Central memory CD8-positive, alpha-beta T cell (primary cell): Measurements from ENCODE around the gene MED8.

Experiments
- ATAC-seq: fragments of 150-1000 bp; cut with Tn5 transposase; replicated peaks from 2 replicates; pipeline ENCODE4 v1.10.0; 2022; ENCODE audit warnings: mild to moderate bottlenecking, moderate FRiP score, moderate number of reproducible peaks; ENCODE audit not compliant: poor library complexity, severe bottlenecking; ENCODE audit errors: extremely low read depth
- DNase-seq, 2 donors: peaks; one replicate each; pipeline ENCODE4 v3.0.0; 2021; ENCODE audit warnings: low spot score in 2 of 2
- H3K27ac Mint-ChIP-seq: one replicate; pipeline ENCODE4 v1.8.0; 2022; ENCODE audit warnings: low read depth, mild to moderate bottlenecking, moderate library complexity, mixed read lengths
- H3K27me3 Mint-ChIP-seq: one replicate; pipeline ENCODE4 v1.8.0; 2022; ENCODE audit warnings: mixed read lengths
- H3K36me3 Mint-ChIP-seq: one replicate; pipeline ENCODE4 v1.8.0; 2022; ENCODE audit warnings: mild to moderate bottlenecking, moderate library complexity, mixed read lengths; ENCODE audit not compliant: insufficient read depth
- H3K4me1 Mint-ChIP-seq: one replicate; pipeline ENCODE4 v1.8.0; 2022; ENCODE audit warnings: mixed read lengths
- H3K4me3 Mint-ChIP-seq: one replicate; pipeline ENCODE4 v1.8.0; 2022; ENCODE audit warnings: mild to moderate bottlenecking, moderate library complexity, mixed read lengths
- H3K9me3 Mint-ChIP-seq: one replicate; pipeline ENCODE4 v1.8.0; 2022; ENCODE audit warnings: mixed read lengths

Gene MED8

DNA sequence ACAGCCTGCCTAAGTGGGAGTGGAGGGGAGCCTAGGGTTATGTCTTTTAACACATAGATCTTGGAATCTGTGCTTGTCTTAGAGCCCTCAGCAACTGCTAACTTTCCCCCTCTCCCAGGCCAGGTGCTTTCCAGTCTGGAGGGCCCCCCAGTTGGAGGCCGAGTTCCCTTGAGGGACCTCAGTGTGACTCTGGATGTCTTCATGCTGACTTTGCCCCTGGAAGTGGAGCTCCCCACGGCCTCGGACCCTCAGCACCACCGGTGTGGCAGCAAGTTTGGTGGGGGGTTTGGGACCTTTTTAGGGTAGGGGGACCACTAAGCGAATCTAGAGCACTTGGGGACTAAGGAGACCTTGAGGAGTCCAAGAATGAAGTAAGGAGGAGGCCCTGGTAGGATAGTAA, 41.2 kb upstream of the MED8 start:
- Mint-ChIP-seq H3K27me3 (no peaks in the 10 kb centered on the region), H3K4me3 (no peak overlapping the region), H3K4me1 (no peaks in the 10 kb centered on the region), H3K27ac (no peak overlapping the region), H3K36me3 (peaks cover 44% of the 10 kb centered on the region), H3K9me3 (no peaks in the 10 kb centered on the region)
- DNase-seq (no peak), ATAC-seq (no peak)

DNA sequence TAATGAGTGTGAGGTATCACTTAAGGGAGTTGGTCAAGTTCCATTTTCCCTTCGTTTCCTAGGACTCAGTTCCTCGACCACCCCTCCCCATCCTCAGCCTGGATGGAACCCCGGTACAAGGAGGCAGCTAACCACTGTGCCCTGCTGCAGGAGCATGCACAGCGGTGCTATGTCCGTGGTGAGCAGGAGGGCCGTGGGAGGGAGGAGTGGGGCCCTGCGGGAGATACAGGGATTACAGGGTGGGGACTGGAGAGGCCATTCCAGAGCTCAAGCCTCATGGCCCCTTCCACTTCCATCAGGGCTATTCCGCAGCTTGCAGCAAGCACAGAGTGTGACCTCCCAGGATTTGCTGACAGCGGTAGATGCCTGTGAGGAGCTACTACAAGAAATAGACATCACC, 38.3 kb upstream of the MED8 start:
- Mint-ChIP-seq H3K27ac (peak overlapping the region; percentile 63), H3K27me3 (no peaks in the 10 kb centered on the region), H3K4me1 (peaks cover 10% of the 10 kb centered on the region), H3K36me3 (peaks cover 40% of the 10 kb centered on the region), H3K9me3 (no peaks in the 10 kb centered on the region), H3K4me3 (no peak overlapping the region)
- no peak for ATAC-seq
- no peak for DNase-seq

DNA sequence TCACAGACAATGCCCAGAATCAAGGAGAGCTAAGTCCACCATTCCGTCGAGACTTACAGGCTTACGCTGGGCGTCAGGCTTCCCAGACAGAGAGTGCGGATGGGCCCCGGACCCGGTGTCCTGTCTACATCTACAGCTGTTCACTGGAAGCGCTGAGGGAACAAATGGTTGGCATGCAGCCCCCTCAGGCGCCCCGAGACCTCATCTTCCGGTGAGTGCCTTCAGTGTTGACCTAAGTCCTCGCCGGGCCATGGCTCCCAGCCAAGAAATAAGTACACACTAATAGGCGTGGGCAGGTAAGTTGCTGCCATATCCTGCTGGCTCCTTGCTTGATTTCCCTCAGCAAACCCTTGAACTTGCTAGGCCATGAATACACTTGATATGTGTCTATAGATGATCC, 37.9 kb upstream of the MED8 start:
- ATAC-seq (no peak), DNase-seq (no peak)
- H3K4me1 Mint-ChIP-seq = peaks cover 11% of the 10 kb centered on the region
- H3K27ac Mint-ChIP-seq = no peak overlapping the region
- H3K4me3 Mint-ChIP-seq = no peak overlapping the region
- no peaks in the 10 kb centered on the region for H3K9me3 Mint-ChIP-seq
- H3K36me3 Mint-ChIP-seq = peaks cover 40% of the 10 kb centered on the region
- no peaks in the 10 kb centered on the region for H3K27me3 Mint-ChIP-seq

DNA sequence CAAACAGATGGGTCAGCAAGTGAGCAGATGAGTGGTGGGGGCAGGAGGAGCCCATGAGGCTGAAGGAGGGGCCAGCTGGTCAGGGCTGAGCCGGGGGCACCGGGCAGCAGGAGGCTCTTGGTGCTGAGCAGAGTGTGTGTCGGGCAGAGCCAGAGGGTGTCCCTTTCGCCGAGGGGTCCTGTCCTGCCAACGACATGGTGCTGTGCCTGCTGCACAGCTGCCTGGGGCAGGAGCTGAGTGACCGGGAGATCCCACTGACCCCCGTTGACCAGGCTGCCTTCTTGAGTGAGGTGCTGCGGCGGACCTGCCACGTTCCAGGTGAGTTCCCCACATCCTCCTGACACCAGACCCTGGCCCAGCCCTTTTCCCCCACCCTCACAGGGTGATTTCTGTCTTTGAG, 36.6 kb upstream of the MED8 start:
- Mint-ChIP-seq H3K4me1 (peaks cover 11% of the 10 kb centered on the region), H3K27ac (no peak overlapping the region), H3K27me3 (no peaks in the 10 kb centered on the region), H3K9me3 (no peaks in the 10 kb centered on the region), H3K36me3 (peaks cover 33% of the 10 kb centered on the region), H3K4me3 (no peak overlapping the region)
- ATAC-seq (no peak), DNase-seq (no peak)

DNA sequence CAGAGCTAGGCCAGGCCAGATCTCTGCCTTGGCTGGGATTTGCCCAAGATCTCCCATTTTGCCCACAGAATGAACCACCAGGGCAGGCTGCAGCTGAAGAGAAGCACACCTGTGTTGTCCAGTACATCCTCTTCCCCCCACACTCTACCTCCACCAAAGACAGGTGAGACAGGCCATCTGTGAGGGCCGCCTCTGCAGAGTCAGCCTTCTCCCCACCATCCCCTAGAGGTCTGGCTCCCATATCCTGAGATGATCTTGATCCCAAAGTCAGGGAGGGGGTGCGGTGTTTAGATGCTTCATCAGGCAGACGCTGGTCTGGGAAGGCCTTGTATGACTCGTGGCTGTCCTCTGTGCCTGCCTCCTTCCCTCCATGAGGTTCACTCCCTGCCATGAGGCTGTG, 35.4 kb upstream of the MED8 start:
- Mint-ChIP-seq H3K4me1 (peaks cover 11% of the 10 kb centered on the region), H3K36me3 (peaks cover 32% of the 10 kb centered on the region), H3K4me3 (no peak overlapping the region), H3K27ac (no peak overlapping the region), H3K9me3 (no peaks in the 10 kb centered on the region), H3K27me3 (no peaks in the 10 kb centered on the region)
- DNase-seq = no peak
- no peak for ATAC-seq

DNA sequence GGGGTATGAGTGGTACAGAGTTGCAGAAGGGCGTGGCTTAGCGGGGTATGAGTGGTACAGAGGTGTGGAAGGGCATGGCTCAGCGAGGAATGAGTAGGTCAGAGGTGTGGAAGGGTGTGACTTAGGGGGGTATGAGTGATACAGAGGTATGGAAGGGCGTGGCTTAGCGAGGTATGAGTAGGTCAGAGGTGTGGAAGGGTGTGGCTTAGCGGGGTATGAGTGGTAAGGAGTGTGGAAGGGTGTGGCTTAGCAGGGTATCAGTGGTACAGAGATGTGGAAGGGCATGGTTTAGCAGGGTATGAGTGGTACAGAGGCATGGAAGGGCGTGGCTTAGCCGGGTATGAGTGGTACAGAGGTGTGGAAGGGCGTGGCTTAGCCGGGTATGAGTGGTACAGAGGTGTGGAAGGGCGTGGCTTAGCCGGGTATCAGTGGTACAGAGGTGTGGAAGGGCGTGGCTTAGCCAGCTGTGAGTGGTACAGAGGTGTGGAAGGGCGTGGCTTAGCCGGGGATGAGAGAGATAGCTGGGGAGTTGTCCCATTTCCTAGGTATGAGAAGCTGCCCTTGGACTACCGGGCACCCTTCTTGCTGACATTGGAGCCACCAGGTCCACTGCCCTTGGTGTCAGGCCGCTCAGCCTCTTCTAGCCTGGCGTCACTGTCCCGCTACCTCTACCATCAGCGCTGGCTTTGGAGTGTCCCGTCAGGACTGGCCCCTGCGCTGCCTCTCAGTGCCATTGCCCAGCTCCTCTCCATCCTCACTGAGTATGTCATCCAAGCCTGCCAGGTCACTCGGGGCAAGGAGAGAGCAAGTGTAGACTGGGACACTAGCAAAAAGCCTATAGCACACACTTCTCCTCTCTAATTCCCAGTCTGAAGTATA, 34.3 kb upstream of the MED8 start:
- DNase-seq = no peak
- peaks cover 11% of the 10 kb centered on the region for H3K4me1 Mint-ChIP-seq
- ATAC-seq = no peak
- peaks cover 35% of the 10 kb centered on the region for H3K36me3 Mint-ChIP-seq
- no peak overlapping the region for H3K4me3 Mint-ChIP-seq
- H3K27me3 Mint-ChIP-seq = no peaks in the 10 kb centered on the region
- no peak overlapping the region for H3K27ac Mint-ChIP-seq
- no peaks in the 10 kb centered on the region for H3K9me3 Mint-ChIP-seq

DNA sequence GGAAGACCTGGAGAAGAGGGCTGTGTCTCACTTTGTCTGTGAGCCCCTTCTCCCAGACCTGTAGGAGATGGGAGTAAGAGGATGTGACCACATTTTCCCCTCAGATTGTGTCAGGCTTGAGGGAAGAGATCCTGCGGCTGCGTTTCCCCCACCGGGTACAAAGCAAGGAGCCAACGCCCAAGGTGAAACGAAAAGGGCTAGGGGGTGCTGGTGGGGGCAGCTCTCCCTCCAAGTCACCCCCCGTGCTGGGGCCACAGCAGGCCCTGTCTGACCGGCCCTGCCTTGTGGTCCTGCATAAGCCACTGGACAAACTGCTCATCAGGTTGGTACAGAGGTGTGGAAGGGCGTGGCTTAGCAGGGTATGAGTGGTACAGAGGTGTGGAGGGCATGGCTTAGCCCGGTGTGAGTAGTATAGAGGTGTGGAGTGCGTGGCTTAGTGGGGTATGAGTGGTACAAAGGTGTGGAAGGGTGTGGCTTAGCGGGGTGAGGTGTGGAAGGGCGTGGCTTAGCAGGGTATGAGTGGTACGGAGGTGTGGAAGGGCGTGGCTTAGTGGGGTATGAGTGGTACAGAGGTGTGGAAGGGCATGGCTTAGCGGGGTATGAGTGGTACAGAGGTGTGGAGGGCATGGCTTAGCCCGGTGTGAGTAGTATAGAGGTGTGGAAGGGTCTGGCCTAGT, 33.5 kb upstream of the MED8 start:
- ATAC-seq = no peak
- no peaks in the 10 kb centered on the region for H3K27me3 Mint-ChIP-seq
- peaks cover 31% of the 10 kb centered on the region for H3K36me3 Mint-ChIP-seq
- no peaks in the 10 kb centered on the region for H3K9me3 Mint-ChIP-seq
- peak overlapping the region; percentile 2 for H3K27ac Mint-ChIP-seq
- H3K4me1 Mint-ChIP-seq = peaks cover 11% of the 10 kb centered on the region
- DNase-seq = no peak
- H3K4me3 Mint-ChIP-seq = no peak overlapping the region

DNA sequence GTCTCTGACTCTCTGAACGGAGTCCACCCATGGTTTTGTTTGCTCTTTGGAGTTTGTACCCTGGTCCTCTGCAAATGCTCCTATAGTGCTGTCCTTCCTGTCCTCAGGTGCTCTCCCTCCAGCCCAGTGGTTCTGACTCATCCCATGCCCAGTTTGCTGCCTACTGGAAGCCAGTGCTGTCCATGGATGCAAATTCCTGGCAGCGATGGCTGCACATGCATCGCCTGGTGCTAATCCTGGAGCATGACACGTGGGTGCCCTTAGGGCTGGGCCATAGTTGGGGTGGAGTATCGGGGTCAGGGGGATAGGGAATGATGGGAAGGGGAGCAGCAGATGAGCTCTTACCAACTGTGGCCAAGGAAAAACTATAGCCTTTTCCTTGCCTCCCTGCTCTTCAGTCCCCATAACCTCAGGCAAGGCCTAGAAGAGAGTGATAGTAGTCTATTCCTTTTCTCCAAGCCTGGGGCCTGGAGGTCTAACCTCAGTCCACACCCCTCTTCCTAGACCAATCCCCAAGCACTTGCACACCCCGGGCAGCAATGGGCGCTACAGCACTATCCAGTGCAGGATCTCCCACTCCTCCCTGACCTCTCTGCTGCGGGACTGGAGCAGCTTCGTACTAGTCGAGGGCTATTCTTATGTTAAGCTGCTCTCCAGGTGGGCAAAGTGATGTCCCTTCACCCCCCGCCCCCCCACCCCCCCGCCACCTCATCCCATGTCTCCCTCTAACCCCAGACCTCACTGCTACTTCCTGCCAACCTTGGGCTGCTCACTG, 32.6 kb upstream of the MED8 start:
- DNase-seq (no peak), ATAC-seq (no peak)
- Mint-ChIP-seq H3K27ac (no peak overlapping the region), H3K27me3 (no peaks in the 10 kb centered on the region), H3K36me3 (peaks cover 24% of the 10 kb centered on the region), H3K9me3 (no peaks in the 10 kb centered on the region), H3K4me1 (peaks cover 11% of the 10 kb centered on the region), H3K4me3 (no peak overlapping the region)

DNA sequence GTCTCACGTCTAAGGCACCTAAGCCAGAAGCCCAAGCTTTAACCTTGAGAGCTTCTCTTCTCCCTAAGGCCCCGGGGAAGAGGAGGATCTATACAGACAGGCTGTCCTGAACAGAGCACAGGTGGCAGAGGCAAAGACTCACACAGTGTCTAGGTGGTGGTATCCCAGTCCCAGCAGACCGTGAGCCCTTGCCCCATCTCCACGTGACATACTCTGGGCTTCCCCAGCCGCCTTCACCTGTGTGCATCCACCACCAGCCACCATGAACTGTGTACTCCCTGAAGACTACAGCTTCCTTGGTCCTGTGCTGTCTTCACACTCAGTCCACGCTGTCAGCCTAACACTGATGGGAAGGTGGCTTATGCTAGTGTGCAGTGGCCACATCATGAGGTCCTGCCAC, 31.8 kb upstream of the MED8 start:
- Mint-ChIP-seq H3K27ac (no peak overlapping the region), H3K9me3 (no peaks in the 10 kb centered on the region), H3K4me3 (no peak overlapping the region), H3K4me1 (peaks cover 11% of the 10 kb centered on the region), H3K36me3 (peaks cover 17% of the 10 kb centered on the region), H3K27me3 (no peaks in the 10 kb centered on the region)
- no peak for ATAC-seq
- DNase-seq = no peak

DNA sequence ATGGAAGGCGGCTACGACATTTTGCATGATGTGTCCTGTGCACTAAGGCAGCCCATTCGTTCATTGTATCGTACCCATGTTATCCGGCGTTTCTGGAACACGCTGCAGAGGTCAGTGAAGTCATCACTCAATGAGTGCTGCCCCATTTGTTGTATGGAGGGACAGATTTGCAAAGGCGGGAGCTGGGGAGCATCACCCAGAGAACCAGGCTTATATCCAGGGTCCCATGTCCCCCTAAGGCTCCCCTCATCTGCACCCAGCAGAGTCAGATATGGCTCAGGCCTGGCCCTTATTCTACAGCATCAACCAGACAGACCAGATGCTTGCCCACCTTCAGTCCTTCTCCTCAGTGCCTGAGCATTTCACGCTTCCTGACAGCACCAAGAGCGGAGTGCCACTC, 31.3 kb upstream of the MED8 start:
- no peaks in the 10 kb centered on the region for H3K27me3 Mint-ChIP-seq
- no peaks in the 10 kb centered on the region for H3K9me3 Mint-ChIP-seq
- ATAC-seq (no peak), DNase-seq (no peak)
- H3K4me1 Mint-ChIP-seq = peaks cover 11% of the 10 kb centered on the region
- no peak overlapping the region for H3K4me3 Mint-ChIP-seq
- peaks cover 15% of the 10 kb centered on the region for H3K36me3 Mint-ChIP-seq
- H3K27ac Mint-ChIP-seq = no peak overlapping the region

DNA sequence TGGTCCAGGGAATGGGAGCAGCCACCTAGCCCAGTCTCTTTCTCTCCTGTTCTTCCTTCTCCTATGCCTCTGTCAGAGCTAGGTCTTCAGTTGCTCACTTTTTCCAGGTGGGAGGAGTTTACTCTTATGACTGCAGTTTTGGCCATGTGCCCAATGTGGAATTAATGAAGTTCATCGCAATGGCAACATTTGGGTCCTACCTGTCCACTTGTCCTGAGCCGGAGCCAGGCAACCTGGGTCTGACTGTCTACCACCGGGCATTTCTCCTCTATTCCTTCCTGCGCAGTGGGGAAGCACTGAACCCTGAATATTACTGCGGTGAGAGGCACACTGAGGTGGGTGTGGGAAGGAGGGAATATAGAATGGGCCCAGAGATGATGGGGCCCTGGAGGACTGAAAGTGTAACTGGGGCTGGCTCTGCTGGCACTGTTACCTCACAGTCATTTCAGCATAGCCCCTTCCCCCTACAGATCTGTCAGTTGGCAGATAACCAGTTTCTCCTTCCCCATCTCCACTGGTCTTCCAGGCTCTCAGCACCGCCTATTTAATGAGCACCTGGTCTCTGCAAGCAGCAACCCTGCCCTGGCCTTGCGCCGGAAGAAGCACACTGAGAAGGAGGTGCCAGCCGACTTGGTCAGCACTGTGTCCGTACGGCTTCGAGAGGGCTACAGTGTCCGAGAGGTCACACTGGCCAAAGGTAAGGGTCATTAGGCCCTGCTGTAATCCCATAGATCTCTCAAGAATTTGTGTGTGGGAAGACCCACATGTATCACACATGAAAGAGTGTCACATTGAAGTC, 30.2 kb upstream of the MED8 start:
- Mint-ChIP-seq H3K36me3 (peaks cover 14% of the 10 kb centered on the region), H3K4me1 (peaks cover 13% of the 10 kb centered on the region), H3K27me3 (no peaks in the 10 kb centered on the region), H3K27ac (peak overlapping the region; percentile 40), H3K9me3 (no peaks in the 10 kb centered on the region), H3K4me3 (no peak overlapping the region)
- no peak for DNase-seq
- no peak for ATAC-seq

DNA sequence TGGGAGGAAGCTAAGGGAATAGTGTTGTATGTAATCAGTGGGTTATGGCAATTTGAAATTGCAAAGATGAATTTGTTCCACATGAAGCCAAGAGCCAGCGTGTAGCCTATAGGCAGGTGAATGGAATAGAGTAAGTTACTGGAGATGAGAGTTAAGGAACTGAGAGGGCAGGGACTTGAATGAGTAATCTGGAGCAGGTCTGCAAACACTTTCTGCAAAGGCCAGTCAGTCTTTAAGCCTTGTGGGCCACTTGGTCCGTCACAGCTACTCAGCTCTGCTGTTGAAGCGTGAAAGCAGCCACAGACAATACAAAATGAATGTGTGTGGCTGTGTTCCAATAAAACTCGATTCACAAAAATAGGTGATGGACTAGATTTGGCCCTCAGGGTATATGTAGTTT, 29.3 kb upstream of the MED8 start:
- H3K4me3 Mint-ChIP-seq = no peak overlapping the region
- peaks cover 14% of the 10 kb centered on the region for H3K36me3 Mint-ChIP-seq
- DNase-seq (no peak), ATAC-seq (no peak)
- no peak overlapping the region for H3K27ac Mint-ChIP-seq
- no peaks in the 10 kb centered on the region for H3K9me3 Mint-ChIP-seq
- H3K4me1 Mint-ChIP-seq = peaks cover 16% of the 10 kb centered on the region
- no peaks in the 10 kb centered on the region for H3K27me3 Mint-ChIP-seq
